ENCODE results near the gene KRTAP10-5.

GRCh38 chr21:44552136-44552535, 28.3 kb downstream of the KRTAP10-5 start:
- no peak for TF ChIP-seq CTCF (IDR thresholded peaks at IDR 0.05)
- TF ChIP-seq POLR2A (IDR thresholded peaks at IDR 0.05) = no peak

Measured in right lobe of liver (tissue), 4 donors.